Inflammatory macrophage treated with lipopolysaccharide for 4 hours (primary cell): ENCODE measurements around the gene ONECUT3.

Source experiments
- DNase-seq: peaks from one replicate; pipeline ENCODE4 v3.0.0-alpha.2; 2020

ONECUT3 gene

GRCh38 chr19:1799695-1800342 is 46.5 kb downstream of the ONECUT3 start:
- DNase-seq = no peak

- DNase-seq = no peak
These were observed 51.6 kb downstream of the ONECUT3 start for GRCh38 chr19:1804858-1805257.

- no peak for DNase-seq
These were observed 52.3 kb downstream of the ONECUT3 start for GRCh38 chr19:1805401-1806183.

- DNase-seq = no peak
These were observed 53.1 kb downstream of the ONECUT3 start for GRCh38 chr19:1806184-1807029.

- no peak for DNase-seq
These were observed 53.9 kb downstream of the ONECUT3 start for GRCh38 chr19:1807030-1807694.

- DNase-seq = no peak
These were observed 54.5 kb downstream of the ONECUT3 start for GRCh38 chr19:1807695-1808394.

- DNase-seq = no peak
These were observed 55.1 kb downstream of the ONECUT3 start for GRCh38 chr19:1808395-1808731.

- DNase-seq = no peak
These were observed 56.4 kb downstream of the ONECUT3 start for GRCh38 chr19:1809678-1810077.

GRCh38 chr19:1810439-1811160 is 57.3 kb downstream of the ONECUT3 start:
- no peak for DNase-seq

GRCh38 chr19:1811472-1811894 is 58.2 kb downstream of the ONECUT3 start:
- DNase-seq = no peak

- DNase-seq = no peak
These were observed 58.7 kb downstream of the ONECUT3 start, which contains the start of gene ATP8B3 for GRCh38 chr19:1811942-1812425. Gene ATP8B3, minus strand, starts transcription at chr19:1812276. Its CDS starts 540 bp downstream, at chr19:1811736.

- DNase-seq = peak; percentile 98
These were observed 59.3 kb downstream of the ONECUT3 start for GRCh38 chr19:1812426-1813191.

GRCh38 chr19:1813192-1814182 is 60.2 kb downstream of the ONECUT3 start:
- DNase-seq = no peak

- DNase-seq = no peak
These were observed 61.1 kb downstream of the ONECUT3 start for GRCh38 chr19:1814391-1814790.

- no peak for DNase-seq
These were observed 61.7 kb downstream of the ONECUT3 start for GRCh38 chr19:1814833-1815604.

- DNase-seq = no peak
These were observed 62.6 kb downstream of the ONECUT3 start for GRCh38 chr19:1815605-1816529.
